Measurements from ENCODE around the gene NPTX2. TPM values are rescaled to one million over a fixed set of nuclear protein-coding genes. Genes with fewer than 3 reads are reported as not detected.

NPTX2 gene
- total RNA-seq, 1 donor from 2014 or later, result not detected

DNA sequence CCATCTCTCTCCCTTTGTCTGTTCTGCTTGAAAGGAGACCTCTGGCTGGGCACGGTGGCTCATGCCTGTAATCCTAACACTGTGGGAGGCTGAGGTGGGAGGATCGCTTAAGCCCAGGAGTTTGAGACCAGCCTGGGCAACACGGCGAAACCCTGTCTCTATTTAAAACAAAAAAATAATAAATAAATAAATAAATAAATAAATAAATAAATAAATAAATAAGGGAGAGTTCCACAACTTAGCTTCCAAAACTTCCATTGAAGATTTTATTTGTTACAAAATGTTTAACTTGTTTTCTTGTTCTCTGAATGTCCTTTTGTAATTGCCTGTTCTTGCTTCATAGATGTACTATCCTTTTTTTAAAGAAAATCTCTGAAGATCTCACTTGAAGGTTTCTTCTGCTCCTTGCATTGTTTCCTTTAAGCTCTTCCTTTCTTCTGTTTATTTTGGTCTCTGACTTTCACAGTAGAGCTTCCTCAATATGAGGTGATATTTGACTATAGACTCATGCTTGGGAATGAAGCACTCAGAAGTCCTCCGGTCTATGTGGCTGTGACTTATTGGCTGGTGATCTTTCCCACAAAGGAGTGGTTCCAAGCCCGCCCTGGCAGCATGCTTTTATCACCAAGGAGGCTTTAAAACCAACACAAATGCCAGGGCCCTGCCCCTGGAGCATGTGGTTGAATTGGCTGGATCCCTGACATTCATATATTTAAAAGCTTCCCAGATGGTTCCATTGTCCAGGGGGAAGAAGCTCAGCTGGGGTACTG is 18.1 kb upstream of the NPTX2 start:
- Mint-ChIP-seq H3K27ac (no peak overlapping the region), H3K27me3 (no peaks in the 10 kb centered on the region), H3K4me3 (no peak overlapping the region), H3K9me3 (no peaks in the 10 kb centered on the region), H3K36me3 (ENCODE audit: low read depth) (no peaks in the 10 kb centered on the region), H3K4me1 (no peaks in the 10 kb centered on the region)
- DNase-seq, result no peak
- intact Hi-C loops (cut with micrococcal nuclease), result no loop called here

DNA sequence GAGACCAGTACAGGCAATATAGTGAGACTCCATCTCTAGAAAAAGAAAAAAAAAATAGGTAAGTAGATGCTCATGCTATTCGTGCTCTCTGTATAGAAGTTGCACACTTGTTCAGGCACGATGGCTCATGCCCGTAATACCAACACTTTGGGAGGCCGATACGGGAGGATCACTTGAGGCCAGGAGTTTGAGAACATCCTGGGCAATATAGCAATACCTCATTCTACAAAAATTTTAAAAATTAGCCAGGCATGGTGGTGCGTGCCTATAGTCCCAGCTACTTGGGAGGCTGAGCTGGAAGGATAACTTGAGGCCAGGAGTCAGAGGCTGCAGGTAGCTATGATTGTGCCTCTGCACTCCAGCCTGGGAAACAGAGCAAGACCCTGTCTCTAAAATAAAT is 17.2 kb upstream of the NPTX2 start:
- intact Hi-C loops (cut with micrococcal nuclease), result no loop called here
- Mint-ChIP-seq H3K4me3 (no peak overlapping the region), H3K27me3 (no peaks in the 10 kb centered on the region), H3K4me1 (no peaks in the 10 kb centered on the region), H3K9me3 (no peaks in the 10 kb centered on the region), H3K36me3 (ENCODE audit: low read depth) (no peaks in the 10 kb centered on the region), H3K27ac (no peak overlapping the region)
- DNase-seq, result no peak

DNA sequence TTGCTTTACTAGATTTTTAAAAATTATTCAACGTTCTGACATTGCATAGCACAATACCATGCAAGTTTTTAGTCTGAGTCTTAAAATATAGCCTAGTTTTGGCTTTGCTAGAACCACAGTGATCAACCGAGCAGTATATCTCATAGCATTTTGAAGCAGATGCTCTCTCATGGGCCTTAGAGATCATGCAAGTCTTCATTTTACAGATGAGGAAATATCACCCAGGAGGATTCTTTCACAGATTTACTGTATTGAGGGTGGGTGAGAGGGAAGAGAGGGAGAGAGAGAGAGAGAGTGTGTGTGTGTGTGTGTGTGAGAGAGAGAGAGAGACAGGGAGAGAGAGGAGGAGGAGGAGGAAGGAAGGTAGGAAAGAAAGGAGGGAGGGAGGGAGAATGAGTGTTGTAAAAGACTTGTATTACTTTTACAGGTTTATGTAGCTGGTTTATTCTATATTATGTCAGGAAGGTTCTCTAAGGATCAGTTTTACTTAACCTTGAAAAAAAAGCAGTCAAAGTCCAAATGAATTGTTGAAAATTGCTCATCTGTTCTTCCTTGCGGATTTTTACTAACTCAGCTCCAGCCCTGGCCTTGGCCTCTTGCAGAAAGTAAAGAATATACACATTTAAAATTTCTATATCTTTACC is 14.2 kb upstream of the NPTX2 start:
- Mint-ChIP-seq H3K36me3 (ENCODE audit: low read depth) (no peaks in the 10 kb centered on the region), H3K9me3 (no peaks in the 10 kb centered on the region), H3K4me3 (no peak overlapping the region), H3K4me1 (no peaks in the 10 kb centered on the region), H3K27ac (no peak overlapping the region), H3K27me3 (no peaks in the 10 kb centered on the region)
- no peak for DNase-seq
- intact Hi-C loops (cut with micrococcal nuclease), result no loop called here

GRCh38 chr7:98603399-98603788 is 13.7 kb upstream of the NPTX2 start:
- no peaks in the 10 kb centered on the region for H3K9me3 Mint-ChIP-seq
- intact Hi-C loops (cut with micrococcal nuclease), result no loop called here
- DNase-seq, result no peak
- H3K4me1 Mint-ChIP-seq, result no peaks in the 10 kb centered on the region
- H3K27me3 Mint-ChIP-seq, result no peaks in the 10 kb centered on the region
- H3K36me3 Mint-ChIP-seq (ENCODE audit: low read depth), result no peaks in the 10 kb centered on the region
- H3K4me3 Mint-ChIP-seq, result no peak overlapping the region
- H3K27ac Mint-ChIP-seq, result no peak overlapping the region

DNA sequence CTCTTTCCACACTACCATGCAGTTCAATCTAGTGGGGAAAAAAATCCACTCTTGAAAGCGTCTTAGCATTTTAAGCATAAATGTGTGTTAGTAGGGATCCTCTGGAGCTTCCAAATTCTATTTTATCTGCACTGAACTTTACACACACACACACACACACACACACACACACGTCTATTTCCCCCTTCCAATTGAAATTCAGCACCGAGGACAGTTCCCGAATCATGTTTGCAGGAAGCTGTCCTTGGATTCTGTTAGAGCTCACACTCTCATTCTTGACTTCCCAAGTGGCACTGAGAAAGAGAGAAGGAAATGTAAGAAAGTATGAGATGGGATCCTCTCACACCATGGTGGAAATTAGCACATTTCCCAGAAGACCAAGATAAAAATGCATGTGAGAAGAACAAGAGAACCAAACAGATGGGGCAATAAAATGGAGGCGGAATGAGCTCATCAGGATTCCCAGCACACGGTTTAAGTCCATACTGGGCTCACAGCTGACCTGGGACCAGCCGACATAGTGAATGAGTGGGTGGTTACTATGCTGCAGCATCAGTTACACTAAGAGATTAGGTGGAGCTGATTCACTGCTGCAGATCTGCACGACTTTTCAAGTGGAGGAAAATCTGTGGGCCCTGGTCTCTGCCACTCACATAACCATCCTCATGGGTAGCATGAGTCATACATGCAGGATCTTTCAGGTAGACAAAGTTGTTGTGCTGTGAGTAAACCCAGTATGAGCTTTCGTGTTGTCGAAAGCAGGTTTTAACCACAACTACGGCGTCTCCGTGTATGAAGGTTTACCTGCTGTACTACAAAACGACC is 3.3 kb upstream of the NPTX2 start:
- H3K4me3 Mint-ChIP-seq, result no peak overlapping the region
- peaks cover 10% of the 10 kb centered on the region for H3K9me3 Mint-ChIP-seq
- peak; percentile 61 for DNase-seq
- intact Hi-C loops (cut with micrococcal nuclease), result loop anchor here (10.0 kb wide), 1 partner anchor 1589 kb away; the partner anchor contains the start of gene DLX5
- H3K27me3 Mint-ChIP-seq, result peaks cover 26% of the 10 kb centered on the region
- H3K27ac Mint-ChIP-seq, result no peak overlapping the region
- no peaks in the 10 kb centered on the region for H3K36me3 Mint-ChIP-seq (ENCODE audit: low read depth)
- H3K4me1 Mint-ChIP-seq, result no peaks in the 10 kb centered on the region

DNA sequence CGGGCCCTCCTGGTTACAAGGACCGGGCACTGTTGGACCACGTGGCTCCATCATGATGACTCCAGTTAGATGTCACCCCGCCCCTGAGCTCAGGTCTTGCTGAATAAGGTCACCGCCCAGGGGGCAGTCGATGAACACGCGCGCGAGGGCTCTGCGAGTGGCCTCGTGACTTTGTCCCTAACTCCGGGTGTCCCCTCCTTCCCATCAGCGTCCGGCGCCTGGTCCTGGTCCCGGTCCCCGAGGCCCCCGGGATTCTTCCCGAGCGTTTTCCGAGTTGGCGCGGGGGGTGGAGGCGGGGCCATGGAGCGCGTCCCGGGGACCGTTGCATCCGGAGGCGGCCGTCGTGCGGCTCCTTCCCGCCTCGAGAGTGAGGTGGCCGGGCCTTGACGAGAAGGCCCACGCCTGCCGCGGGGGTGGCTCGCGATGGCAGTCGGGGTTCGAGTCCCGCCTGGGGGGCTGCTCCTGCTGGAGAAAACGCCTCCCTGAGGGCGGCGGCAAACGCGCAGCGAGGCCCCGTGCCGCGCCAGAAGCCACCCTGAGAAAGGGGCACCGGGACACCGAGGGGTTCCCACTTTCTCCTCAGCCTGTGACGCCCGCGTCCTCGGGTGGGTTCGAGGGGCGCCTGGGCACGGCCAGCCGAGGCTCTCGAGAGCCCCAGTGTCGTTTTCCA is 569 bp upstream of the NPTX2 start:
- Mint-ChIP-seq H3K9me3 (peaks cover 6% of the 10 kb centered on the region), H3K27ac (no peak overlapping the region), H3K4me3 (no peak overlapping the region), H3K4me1 (no peaks in the 10 kb centered on the region), H3K36me3 (ENCODE audit: low read depth) (no peaks in the 10 kb centered on the region), H3K27me3 (peaks cover 38% of the 10 kb centered on the region)
- intact Hi-C loops (cut with micrococcal nuclease), result loop anchor here (10.0 kb wide), 1 partner anchor 1592 kb away; the partner anchor contains the start of gene DLX5
- DNase-seq, result no peak

DNA sequence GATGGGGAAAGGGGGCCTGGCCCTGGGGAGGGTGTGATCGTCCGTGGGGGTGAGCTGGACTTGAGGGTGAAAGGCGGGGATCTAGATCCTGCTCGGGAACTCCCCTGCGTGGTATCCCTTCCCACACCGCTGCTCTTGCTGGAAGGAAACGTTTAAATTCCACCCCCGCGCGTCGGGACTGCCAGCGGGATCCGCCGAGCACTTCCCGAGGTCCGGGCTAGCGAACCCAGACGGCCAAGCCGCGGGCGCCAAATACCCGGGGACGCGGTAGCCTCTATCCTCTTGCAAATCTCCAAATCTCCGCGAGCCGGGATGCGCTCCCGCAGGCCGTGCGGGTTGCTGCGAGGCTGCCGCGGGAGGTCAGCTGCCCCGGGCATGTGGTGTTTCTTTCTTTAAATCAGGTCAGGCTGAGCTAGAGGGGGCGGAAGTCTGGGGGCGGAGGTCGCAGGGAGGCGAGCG is 904 bp downstream of the NPTX2 start:
- Mint-ChIP-seq H3K4me1 (no peaks in the 10 kb centered on the region), H3K27me3 (peaks cover 38% of the 10 kb centered on the region), H3K4me3 (no peak overlapping the region), H3K36me3 (ENCODE audit: low read depth) (no peaks in the 10 kb centered on the region), H3K27ac (no peak overlapping the region), H3K9me3 (peaks cover 6% of the 10 kb centered on the region)
- DNase-seq, result no peak
- intact Hi-C loops (cut with micrococcal nuclease), result loop anchor here (10.0 kb wide), 1 partner anchor 1593 kb away; the partner anchor contains the start of gene DLX5

GRCh38 chr7:98618786-98619185 is 1.7 kb downstream of the NPTX2 start:
- H3K9me3 Mint-ChIP-seq, result peaks cover 6% of the 10 kb centered on the region
- intact Hi-C loops (cut with micrococcal nuclease), result loop anchor here (10.0 kb wide), 1 partner anchor 1594 kb away; the partner anchor contains the start of gene DLX5
- peaks cover 38% of the 10 kb centered on the region for H3K27me3 Mint-ChIP-seq
- no peaks in the 10 kb centered on the region for H3K4me1 Mint-ChIP-seq
- no peak overlapping the region for H3K4me3 Mint-ChIP-seq
- DNase-seq, result no peak
- no peaks in the 10 kb centered on the region for H3K36me3 Mint-ChIP-seq (ENCODE audit: low read depth)
- H3K27ac Mint-ChIP-seq, result peak overlapping the region; percentile 2

DNA sequence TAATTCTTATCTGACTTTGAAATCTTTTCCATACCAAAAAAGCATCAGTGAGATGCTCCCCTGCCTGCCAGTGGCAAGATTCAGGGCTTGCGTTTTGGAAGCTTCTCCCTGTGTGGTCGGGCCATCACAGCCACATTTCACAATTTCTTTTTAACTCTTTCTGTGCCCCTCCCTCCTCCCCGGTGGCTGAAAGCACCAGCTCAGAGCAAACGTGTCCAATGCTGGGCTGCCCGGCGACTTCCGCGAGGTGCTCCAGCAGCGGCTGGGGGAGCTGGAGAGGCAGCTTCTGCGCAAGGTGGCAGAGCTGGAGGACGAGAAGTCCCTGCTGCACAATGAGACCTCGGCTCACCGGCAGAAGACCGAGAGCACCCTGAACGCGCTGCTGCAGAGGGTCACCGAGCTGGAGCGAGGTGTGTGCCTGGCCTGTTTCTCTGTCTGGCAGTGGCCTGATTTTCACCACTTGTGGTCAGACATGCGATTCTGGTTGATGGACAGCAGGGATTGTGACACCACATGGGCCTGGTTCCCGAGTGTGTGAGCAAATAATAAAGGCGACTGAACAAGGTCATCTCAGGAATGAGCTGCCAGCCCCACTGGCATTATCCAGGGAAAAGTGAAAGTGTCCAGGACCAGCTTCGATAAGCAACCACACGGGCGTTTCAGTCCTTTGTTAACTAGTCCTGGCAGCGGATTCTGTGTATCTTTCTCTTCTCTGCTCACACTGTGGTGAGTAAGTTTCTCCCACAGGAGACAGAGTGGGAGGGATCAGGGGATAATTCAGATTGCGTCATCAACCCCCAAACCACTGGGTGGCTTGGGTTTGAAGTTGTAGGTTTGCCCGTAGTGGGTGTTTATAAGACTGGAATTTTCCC is 2.6 kb downstream of the NPTX2 start:
- peaks cover 37% of the 10 kb centered on the region for H3K27me3 Mint-ChIP-seq
- intact Hi-C loops (cut with micrococcal nuclease), result loop anchor here (10.0 kb wide), 1 partner anchor 1595 kb away; the partner anchor contains the start of gene DLX5
- no peaks in the 10 kb centered on the region for H3K4me1 Mint-ChIP-seq
- H3K4me3 Mint-ChIP-seq, result no peak overlapping the region
- peaks cover 5% of the 10 kb centered on the region for H3K9me3 Mint-ChIP-seq
- H3K27ac Mint-ChIP-seq, result no peak overlapping the region
- no peak for DNase-seq
- no peaks in the 10 kb centered on the region for H3K36me3 Mint-ChIP-seq (ENCODE audit: low read depth)

- intact Hi-C loops (cut with micrococcal nuclease), result no loop called here
- Mint-ChIP-seq H3K27ac (no peak overlapping the region), H3K4me3 (no peak overlapping the region), H3K36me3 (ENCODE audit: low read depth) (no peaks in the 10 kb centered on the region), H3K9me3 (no peaks in the 10 kb centered on the region), H3K4me1 (no peaks in the 10 kb centered on the region), H3K27me3 (peaks cover 21% of the 10 kb centered on the region)
- DNase-seq, result no peak
Measured at GRCh38 chr7:98621573-98622482, 4.7 kb downstream of the NPTX2 start.

- intact Hi-C loops (cut with micrococcal nuclease), result no loop called here
Measured at GRCh38 chr7:98622926-98623325, 5.8 kb downstream of the NPTX2 start.

DNA sequence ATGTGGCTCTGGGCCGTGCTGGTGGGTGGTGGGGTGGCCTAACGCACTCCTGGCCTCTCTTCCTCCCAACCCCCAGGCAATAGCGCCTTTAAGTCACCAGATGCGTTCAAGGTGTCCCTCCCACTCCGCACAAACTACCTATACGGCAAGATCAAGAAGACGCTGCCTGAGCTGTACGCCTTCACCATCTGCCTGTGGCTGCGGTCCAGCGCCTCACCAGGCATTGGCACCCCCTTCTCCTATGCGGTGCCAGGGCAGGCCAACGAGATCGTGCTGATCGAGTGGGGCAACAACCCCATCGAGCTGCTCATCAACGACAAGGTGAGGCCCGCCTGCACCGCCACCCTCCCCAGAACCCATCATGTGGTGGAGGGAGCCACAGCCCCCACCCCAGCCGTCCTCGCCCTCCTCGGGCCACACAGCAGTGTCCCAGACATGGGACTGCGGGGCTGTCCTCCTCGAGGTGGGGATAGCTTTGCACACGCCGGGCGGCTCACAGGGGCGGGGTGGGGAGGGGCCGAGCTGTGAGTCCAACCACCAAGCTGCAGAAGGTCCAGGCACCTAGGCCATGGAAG is 7.8 kb downstream of the NPTX2 start:
- Mint-ChIP-seq H3K27ac (no peak overlapping the region), H3K27me3 (peaks cover 5% of the 10 kb centered on the region), H3K4me1 (no peaks in the 10 kb centered on the region), H3K36me3 (ENCODE audit: low read depth) (no peaks in the 10 kb centered on the region), H3K9me3 (no peaks in the 10 kb centered on the region), H3K4me3 (no peak overlapping the region)
- intact Hi-C loops (cut with micrococcal nuclease), result no loop called here
- DNase-seq, result no peak

More at GRCh38 chr7:98622926-98623325, 5.8 kb downstream of the NPTX2 start:
- no peaks in the 10 kb centered on the region for H3K9me3 Mint-ChIP-seq
- no peak overlapping the region for H3K27ac Mint-ChIP-seq
- H3K4me3 Mint-ChIP-seq, result no peak overlapping the region
- no peaks in the 10 kb centered on the region for H3K4me1 Mint-ChIP-seq
- H3K27me3 Mint-ChIP-seq, result peaks cover 19% of the 10 kb centered on the region
- DNase-seq, result no peak
- no peaks in the 10 kb centered on the region for H3K36me3 Mint-ChIP-seq (ENCODE audit: low read depth)

All from activated CD4-positive, alpha-beta T cell treated with anti-CD3 and anti-CD28 coated beads, Interleukin-2, amount 10 ng/mL, durations not matched to agents 24 days and 14 days (primary cell).